ENCODE measurements around the gene RASD1. TPM values are rescaled to one million over a fixed set of nuclear protein-coding genes. Genes with fewer than 3 reads are reported as not detected.

RASD1 gene
- total RNA-seq, 3 donors from 2014 or later: 64.0 to 140 (median 75.0) TPM

DNA sequence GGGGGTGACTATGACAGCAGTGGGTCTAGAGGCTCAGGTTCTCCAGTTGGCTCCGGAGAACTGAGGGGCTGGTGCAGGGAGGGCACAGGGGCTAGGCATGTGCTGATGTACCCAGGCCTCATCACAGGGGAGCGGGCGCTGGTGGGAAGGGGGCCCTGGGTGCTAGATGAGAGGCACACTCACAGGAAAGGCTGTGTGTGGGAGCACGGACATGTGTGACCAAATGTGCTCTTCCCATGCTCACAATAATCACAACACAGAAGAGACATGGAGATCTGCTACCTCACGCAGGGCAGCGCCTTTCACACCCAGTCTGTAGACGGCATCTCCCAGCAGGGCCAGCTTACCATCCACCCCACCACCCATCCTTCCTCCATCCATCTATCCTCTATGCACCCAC is 17.4 kb upstream of the RASD1 start:
- no peaks in the 10 kb centered on the region for H3K9me3 ChIP-seq
- DNase-seq (ENCODE audit: low spot score in 2 of 2): no peak
- H3K4me1 ChIP-seq: peaks cover 0 to 13% of the 10 kb centered on the region in 2 donors
- intact Hi-C loops (cut with DNase I; ENCODE audit: low total_unique reads): no loop called here
- H3K4me3 ChIP-seq: no peak overlapping the region
- no peaks in the 10 kb centered on the region for H3K27me3 ChIP-seq
- no peak for TF ChIP-seq POLR2A (IDR thresholded peaks at IDR 0.05)
- H3K27ac ChIP-seq: no peak overlapping the region
- no peaks in the 10 kb centered on the region for H3K36me3 ChIP-seq

DNA sequence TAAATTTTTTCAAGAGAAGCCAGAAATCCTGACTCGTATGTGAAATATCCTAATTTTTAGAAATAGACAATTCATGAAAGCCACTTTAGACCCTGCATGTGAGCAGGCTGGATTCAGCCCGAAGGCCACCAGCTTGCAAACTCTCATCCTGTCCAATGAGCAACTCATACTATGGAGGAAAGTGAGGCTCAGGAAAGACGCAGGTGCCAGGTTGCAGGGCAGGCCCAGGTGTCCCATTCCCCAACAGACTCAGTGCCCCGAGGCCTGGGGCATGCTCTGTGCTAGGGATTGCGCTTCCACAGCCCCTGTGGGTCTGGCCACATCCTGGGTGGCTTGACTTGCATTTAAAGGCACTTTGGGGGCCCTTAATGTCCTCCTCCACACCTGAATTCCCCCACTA is 16.7 kb upstream of the RASD1 start:
- TF ChIP-seq POLR2AphosphoS5 (IDR thresholded peaks at IDR 0.05): no peak
- intact Hi-C loops (cut with DNase I; ENCODE audit: low total_unique reads): no loop called here
- no peaks in the 10 kb centered on the region for H3K9me3 ChIP-seq
- no peak overlapping the region for H3K27ac ChIP-seq
- DNase-seq (ENCODE audit: low spot score in 2 of 2): no peak
- no peaks in the 10 kb centered on the region for H3K27me3 ChIP-seq
- peaks cover 0 to 13% of the 10 kb centered on the region in 2 donors for H3K4me1 ChIP-seq
- no peaks in the 10 kb centered on the region for H3K36me3 ChIP-seq
- H3K4me3 ChIP-seq: no peak overlapping the region

DNA sequence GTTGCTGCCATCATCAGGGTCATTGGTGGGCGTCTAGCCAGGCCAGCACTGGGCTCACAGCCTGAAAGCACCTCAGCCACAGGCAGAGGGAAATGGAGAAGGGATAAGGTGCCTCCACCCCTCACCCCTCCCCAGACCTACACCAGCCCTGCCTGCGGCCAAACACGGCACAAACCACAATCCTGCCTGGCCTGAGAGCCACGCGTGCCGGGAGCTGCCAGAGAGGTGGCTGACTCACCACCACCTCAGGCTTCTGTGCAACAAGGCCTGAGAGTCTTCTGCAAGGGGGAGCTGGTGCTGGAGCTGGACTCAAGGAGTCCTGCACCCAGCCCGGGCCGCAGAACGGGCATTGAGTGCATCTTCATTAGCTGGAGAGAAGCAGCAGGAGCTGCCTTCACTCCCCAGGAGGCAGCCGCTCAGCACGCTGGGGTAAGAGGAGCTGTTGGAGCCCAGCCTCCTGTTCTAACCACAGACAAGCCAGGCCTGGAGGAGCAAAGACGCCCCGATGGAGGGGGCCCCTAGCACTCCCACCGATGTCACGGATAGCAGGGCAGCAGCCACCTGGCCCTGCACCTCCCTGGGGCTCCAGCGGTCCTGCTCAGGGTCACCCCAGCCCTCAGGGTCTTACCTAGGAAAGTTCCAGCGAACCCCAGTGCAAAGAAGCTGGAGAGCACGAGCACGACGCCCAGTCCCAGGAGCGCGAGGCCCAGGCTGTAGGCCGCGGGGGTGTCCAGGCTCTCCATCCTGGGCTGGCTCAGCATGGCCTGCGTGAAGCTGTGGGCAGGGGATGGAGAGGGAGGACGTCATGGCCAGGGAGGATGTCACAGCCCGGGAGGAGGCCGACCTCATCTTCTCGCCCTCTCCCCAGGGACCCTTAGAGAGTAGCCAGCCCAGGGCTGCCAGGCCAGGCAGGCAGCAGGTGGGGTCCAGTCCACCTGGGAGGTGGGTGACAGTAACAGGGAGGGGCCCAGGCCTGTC is 16.0 kb upstream of the RASD1 start:
- Histone ChIP-seq H3K9me3 (no peaks in the 10 kb centered on the region), H3K27me3 (no peaks in the 10 kb centered on the region), H3K4me3 (no peak overlapping the region), H3K27ac (peak overlapping the region in 1 of 2 donors; percentile 25), H3K36me3 (no peaks in the 10 kb centered on the region), H3K4me1 (peaks cover 0 to 13% of the 10 kb centered on the region in 2 donors)
- intact Hi-C loops (cut with DNase I; ENCODE audit: low total_unique reads): no loop called here
- TF ChIP-seq POLR2AphosphoS5 (IDR thresholded peaks at IDR 0.05): peak in 2 of 3 donors; percentile 22 to 26
- TF ChIP-seq, protein P1, sequence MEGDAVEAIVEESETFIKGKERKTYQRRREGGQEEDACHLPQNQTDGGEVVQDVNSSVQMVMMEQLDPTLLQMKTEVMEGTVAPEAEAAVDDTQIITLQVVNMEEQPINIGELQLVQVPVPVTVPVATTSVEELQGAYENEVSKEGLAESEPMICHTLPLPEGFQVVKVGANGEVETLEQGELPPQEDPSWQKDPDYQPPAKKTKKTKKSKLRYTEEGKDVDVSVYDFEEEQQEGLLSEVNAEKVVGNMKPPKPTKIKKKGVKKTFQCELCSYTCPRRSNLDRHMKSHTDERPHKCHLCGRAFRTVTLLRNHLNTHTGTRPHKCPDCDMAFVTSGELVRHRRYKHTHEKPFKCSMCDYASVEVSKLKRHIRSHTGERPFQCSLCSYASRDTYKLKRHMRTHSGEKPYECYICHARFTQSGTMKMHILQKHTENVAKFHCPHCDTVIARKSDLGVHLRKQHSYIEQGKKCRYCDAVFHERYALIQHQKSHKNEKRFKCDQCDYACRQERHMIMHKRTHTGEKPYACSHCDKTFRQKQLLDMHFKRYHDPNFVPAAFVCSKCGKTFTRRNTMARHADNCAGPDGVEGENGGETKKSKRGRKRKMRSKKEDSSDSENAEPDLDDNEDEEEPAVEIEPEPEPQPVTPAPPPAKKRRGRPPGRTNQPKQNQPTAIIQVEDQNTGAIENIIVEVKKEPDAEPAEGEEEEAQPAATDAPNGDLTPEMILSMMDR (IDR thresholded peaks at IDR 0.05): no peak
- no peak for TF ChIP-seq POLR2A (IDR thresholded peaks at IDR 0.05)
- peak; percentile 73 to 82 for DNase-seq (ENCODE audit: low spot score in 2 of 2)

DNA sequence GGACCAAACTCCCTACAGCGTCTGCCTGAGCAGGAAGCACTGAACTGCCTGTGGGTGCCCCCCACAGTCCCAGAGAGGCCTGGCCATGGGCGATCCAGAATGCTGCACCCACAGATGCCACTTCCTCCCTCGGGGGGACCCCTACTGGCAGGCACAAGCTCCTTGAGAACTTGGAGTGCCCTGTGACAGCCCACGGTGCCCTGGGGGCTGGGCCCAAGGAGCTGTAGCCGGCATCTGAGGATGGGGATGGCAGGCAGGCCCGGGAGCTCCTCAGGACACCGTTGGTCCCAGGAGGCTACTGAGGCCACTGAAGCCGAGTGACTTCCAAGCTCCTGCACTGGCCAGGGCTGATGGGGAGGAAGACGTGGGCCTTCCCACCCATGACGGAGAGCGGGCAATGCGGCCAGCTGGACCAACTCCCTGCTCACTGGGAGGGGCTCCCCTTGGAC is 15.1 kb upstream of the RASD1 start:
- H3K4me3 ChIP-seq: no peak overlapping the region
- H3K9me3 ChIP-seq: no peaks in the 10 kb centered on the region
- H3K36me3 ChIP-seq: no peaks in the 10 kb centered on the region
- TF ChIP-seq, protein P1 (IDR thresholded peaks at IDR 0.05): no peak
- TF ChIP-seq POLR2AphosphoS5 (IDR thresholded peaks at IDR 0.05): no peak
- no peak for TF ChIP-seq POLR2A (IDR thresholded peaks at IDR 0.05)
- H3K4me1 ChIP-seq: peaks cover 0 to 13% of the 10 kb centered on the region in 2 donors
- H3K27ac ChIP-seq: peak overlapping the region in 1 of 2 donors; percentile 25
- no peak for DNase-seq (ENCODE audit: low spot score in 2 of 2)
- intact Hi-C loops (cut with DNase I; ENCODE audit: low total_unique reads): no loop called here
- no peaks in the 10 kb centered on the region for H3K27me3 ChIP-seq

DNA sequence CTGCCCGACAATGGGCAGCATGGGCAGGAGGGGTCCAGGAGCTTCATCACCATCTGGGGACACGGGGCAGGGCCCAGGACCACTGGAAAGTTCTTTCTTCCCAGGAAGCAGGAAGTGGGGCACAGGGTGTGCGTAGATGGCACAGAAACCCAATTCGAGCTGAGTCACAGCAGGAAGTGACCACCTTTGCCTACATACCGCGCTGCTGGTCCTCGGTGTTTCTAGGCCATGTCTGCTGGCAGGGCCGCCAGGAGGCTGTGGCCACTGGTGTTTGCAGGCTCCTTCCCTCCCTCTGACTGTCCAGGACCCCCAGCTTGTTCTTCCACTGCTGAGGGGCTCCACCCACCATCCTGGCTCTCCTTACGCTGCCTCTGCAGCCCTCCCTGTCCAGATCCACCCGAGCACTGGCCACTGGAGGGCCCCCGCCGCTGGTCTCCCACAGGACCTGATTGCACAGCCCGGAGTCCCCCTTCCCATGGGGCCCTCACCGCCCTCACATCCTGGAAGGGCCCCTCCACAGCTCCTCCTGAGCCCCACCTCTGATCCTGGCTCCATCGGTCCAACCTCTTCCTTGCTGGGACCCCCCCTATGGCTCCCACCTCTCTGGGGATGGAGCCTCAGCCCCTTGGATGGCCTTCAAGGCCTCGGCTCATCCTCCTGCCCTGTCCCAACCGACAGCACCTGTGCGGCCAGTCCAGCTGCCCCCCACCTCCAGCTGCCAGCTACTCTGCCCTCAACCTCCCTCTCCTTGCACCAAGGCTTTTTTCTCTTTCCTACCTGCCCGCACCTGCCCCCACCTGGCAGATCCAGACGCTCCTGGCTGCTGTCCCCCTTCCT is 14.5 kb upstream of the RASD1 start:
- TF ChIP-seq, protein P1 (IDR thresholded peaks at IDR 0.05): no peak
- no peak for TF ChIP-seq POLR2A (IDR thresholded peaks at IDR 0.05)
- no peak for TF ChIP-seq POLR2AphosphoS5 (IDR thresholded peaks at IDR 0.05)
- Histone ChIP-seq H3K4me1 (peaks cover 0 to 13% of the 10 kb centered on the region in 2 donors), H3K27ac (no peak overlapping the region), H3K27me3 (no peaks in the 10 kb centered on the region), H3K4me3 (no peak overlapping the region), H3K36me3 (no peaks in the 10 kb centered on the region), H3K9me3 (no peaks in the 10 kb centered on the region)
- DNase-seq (ENCODE audit: low spot score in 2 of 2): no peak
- intact Hi-C loops (cut with DNase I; ENCODE audit: low total_unique reads): no loop called here
